HG03520 (cell line): ENCODE results near the gene ZNF385B.

Experiments used
- ATAC-seq: cut with Tn5 transposase; IDR thresholded peaks from one replicate; pipeline ENCODE4 v1.9.1; 2021; ENCODE audit warnings: mild to moderate bottlenecking, moderate library complexity; ENCODE audit not compliant: unreplicated experiment

The ZNF385B gene

DNA sequence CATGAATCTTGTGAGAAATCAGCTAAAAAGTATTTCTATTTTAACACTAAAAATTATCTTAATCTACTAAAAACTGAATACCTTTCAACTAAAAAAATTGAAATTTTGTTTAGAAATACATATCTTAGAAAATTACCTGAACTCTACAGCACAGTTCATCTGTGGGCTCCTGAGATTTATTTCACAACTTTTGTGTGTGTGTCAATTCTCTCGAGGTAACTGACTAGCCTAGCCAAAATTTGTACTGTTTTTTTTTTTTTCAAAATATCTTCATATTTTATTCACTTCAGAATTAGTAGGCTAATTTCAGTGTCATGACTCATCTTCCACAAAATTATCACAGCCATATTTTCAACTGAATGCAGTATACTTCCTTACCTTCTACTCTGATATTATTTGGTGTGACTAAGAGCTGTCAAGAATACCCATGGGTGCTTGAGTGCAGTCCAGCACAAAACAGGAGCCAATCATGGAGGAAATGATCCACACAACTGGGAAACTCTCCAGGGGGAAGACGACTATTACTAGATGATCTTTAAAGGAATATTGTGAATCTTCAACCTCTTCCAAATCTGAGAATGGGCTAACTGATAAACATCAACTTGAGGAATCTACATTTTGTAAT is 174.6 kb downstream of the ZNF385B start:
- no peak for ATAC-seq

DNA sequence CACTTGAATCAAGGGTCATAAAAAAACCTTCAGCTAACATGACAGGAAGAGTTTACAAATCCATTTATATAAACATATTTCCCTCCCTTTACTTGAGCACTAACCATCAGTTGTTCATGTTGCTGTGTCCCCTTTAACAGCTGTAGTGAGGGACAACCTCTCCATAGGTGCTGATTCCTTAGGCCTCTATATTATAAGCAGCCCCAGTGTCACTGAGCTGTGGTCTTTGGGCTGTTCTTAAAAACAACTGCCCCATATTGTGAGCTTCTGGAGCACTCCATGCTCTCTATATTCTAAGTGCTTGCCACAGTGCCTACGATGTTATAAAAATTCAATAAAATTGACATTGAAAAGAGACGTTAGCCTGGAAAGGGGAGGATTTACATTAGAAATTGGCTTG is 175.3 kb downstream of the ZNF385B start:
- no peak for ATAC-seq

DNA sequence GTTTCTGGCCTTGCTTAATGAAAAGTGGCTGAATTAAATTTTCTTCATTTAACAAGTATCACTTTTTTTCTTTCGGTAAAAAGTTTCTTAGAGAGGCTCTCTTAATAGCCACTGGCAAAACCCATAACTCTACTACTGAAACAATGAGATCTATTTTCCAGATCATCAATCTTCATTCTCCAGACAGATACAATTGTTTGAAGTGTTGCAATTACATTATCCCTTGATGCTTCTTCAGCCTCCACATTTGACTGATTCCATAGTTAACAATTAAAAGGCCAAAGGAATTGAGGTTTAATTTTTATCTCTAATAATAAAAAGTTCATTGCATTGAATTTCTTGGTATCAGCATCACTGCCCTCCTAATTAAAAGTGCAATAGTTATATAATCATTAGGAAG is 176.3 kb downstream of the ZNF385B start:
- no peak for ATAC-seq

DNA sequence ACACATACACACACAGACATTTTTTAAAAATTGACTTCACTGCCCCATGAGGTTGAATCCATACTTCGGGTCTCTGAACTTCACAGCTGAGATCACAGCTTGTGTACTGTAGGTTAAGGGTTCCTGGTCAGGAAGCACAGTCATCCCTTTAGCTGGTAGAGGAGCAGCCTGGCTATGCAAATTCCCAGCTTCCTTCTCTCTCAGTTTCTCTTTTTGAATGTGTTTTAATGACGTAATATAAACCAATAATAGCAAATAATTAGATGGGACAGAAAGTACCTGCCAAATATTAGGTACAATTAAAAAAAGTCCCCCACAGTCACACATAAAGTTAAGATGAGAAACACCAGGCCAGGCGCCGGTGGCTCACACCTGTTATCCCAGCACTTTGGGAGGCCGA is 178.7 kb downstream of the ZNF385B start:
- no peak for ATAC-seq

DNA sequence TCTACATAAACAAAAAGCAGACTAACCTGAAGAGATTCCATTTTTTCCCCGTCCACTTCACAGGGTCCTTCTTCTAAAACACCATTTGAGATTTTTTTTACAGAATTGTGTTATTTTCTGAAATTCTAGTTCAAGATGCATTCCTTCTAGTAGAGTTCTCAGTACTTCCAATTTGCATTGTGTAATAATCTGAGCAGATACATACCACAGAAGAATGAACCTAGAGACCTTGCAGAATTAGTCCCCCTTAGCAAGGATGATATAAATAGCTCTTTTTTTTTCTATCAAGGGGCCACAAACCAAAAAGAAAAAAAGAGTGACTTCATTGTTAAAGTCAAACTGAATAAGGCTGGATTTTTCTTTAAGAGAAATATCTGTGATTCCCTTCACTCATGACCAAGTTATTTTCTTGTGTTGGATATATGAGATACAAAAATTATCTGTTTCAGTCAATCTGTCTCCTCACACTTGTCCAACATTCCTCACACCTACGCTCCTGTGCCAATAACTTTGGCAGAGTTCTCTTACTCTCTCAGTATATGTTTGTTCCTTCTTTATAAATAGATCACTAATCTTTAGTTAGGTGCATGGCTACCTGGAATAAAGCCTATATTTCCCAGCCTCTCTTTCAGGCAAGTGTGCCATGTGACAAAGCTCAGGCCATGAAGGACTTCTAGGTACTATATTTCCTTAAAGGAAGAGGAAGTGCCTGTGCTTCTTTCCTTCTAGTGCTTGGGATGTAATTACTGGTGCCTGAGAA is 183.5 kb downstream of the ZNF385B start:
- no peak for ATAC-seq

DNA sequence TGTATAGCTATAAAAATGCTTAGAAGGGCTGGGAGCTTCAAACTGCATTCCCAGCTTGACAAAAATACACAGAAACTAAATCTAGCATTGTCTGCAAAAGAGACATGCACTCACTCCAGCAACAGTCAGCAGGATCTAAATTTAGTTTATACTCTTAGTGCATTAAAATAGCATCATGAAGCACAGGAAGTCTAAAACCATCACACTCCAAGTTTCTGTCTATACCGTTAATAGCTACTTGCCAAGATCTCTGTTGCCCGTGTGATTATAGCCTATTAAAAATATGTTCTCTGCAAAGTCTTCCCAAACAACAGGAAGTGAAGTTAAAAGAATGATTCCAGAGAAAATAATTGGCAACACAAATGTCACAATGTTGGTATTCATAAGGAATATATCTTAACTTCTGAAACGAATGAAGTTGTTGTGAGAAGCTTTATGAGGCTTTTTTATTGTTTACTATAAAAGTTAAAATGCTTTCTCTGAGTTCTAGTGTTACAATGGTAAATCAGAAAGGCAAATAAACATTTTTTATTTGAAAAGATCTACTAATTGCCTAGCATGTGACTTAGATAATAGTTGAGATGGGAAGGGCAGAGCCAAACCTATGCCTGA is 184.2 kb downstream of the ZNF385B start:
- ATAC-seq = no peak

DNA sequence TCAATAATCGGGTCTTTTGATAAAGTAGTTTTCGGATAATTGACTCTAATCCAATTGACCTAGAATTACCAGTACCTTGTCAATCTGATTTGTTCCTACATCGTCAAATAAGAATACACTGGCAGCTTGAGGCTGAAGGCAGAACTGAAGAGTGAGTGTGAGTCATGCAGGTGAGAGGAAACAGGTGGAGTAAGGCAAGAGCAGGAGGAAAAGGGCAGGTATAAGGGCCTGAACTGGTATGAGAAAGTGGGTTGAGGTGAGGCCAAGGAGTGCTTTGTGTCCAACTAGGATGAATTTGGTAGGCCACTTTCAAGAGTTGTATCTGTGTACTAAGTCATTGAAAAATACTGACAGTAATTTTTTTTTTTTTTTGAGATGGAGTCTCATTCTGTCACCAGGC is 186.0 kb downstream of the ZNF385B start:
- ATAC-seq = no peak

DNA sequence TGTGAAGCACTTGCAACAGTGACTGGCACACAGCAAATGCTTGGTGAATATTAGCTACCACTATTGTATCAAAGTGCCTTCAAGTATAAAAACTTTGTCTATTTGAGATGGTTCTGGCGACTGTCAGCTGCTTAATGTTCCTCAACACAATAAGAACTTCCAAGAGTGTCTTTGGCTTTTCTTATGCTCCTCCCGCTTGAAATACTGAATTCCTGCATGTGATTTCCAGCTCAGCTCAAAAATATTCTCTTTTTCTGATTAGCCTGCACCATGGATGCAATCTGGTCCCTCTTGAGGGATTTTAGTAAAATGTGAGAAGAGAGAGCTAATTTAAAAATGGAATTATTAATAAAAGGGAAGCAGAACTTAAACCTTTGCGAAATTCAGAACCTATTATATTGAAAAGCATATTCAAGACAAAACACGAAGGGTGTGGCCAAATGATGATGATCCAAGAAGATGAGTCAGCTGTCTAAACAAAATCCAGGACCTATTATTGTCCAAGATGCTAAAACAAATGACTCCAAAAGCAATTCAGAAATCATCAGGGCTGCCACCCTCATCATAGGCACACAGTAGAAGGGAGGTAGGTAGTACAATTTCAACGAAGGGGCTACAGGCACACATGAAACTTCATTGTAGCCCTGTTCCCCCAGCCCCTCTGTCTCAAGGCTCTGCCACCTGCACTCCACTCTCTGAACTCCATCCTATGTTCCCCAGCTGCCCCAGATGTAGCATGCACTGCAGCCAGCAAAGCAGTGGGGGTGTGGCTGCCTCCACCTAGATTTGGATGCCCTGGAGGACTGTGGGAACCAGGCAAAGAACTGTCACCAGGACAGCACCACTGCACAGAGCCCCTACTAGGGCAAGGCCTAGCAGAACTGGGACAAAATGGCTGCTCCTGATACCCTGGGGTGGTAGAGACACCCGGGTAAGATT is 190.1 kb downstream of the ZNF385B start:
- no peak for ATAC-seq

DNA sequence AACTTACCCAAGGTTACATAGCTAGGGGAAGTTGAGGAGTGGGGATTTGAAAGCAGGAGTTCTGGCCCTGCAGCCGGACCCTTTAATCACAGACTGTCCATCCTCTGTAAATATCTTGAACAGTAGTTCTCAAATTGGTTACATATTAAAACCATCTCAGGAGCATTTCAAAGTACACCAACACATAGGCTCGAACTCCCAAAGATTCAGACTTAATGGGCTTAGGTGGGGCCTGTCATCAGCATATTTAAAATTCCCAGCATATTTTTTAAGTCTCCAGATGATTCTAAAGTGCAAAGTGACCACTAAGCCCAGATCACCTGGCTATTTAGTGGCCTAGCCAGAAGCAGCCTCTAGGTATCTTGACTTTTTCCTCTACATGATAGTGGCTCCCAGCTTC is 192.2 kb downstream of the ZNF385B start:
- no peak for ATAC-seq

DNA sequence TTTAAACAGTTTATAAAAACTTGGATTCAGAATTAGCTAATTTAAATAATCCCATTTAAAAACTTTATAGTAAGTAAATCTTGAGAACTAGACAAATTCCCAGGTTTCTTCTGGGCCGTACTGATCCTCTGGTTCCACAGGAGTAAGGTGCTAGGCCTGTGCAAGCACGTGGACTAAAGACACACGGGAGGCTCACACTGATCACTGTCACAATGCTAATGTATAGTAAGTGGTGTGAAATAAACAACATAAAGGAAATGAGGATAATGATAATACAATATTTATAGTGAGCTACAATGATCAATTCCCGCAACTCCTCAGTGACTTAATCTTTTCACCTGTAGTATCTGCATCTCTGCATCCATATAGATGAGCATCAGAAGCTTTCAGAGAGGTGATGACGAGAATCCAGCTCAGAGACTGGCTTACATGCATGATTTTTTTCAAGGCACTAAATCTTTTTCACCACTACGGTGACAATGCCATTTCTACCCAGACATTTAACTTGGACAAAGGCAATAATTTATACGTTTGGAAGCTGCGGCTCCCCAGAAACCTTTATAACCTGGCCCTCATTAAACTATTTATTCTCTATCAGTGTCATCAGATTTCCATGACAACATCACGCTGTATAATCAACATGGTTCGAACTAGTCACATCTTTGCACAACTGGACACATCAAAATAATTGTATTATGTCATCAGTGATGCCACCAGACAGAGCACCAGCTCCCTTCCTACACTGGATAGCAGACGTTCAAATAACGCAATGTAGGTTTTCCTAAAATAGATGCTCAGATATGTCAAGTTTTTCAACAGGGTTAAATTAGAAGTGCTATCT is 196.2 kb downstream of the ZNF385B start:
- ATAC-seq = no peak

DNA sequence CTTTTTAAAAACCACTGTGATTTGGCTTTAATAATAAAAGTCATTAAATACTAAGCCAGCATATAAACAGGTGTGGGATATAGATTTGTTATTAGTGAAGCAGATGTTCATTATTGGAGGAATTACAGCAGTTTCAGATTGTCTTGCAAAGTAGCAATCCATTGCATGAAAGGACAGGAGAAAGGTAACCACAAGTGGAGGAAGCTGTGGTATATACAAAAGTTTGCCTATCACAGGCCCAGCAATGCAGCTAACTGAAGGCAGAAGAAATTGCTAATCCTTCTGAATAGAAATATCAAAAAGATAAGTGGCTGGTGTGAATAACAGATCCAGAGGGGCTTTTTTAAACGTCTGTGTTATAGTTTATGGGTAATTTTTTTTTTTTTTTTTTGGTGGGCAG is 199.4 kb downstream of the ZNF385B start:
- ATAC-seq = no peak

DNA sequence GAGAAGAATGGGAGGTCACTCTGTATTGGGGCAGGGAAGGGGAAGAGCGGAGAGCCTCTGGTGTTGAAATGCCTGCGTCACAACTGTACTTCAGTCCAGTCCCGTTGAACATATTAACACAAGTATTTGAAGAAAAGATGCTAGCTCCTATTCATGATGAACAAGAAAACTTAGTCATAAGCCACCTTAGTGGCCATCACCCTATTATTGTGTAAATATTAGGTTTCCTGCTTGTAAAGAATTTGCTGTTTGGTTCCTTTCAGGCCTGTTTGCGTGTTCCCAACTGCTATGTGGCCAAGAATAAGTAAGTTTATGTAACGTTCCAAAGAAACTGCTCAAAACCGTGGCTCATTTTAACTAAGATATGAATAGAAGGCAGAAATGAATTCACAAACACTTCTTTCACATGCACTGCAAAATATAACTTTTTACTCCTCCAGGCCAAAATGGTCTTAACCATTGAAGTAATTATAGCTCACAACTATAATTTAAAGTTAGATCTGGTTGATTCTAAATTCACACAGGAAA is 204.3 kb downstream of the ZNF385B start:
- ATAC-seq = no peak

DNA sequence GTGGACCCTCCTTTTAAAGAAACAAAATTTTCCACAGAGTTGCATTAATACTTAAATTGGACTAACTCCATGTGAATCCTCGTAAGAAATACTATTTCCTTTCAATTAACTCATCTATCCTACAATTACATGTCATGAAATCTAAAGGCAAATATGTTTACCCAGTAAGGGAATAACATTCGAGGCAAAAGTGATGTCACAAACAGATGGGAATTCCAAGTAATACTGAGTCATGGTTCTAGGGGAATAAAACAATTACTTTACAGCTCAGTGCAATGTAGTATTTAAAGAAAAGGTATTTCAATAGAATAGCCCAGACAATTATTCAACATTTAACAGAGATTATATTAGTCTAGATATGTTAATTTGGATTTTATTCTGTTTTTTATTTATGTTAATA is 205.8 kb downstream of the ZNF385B start:
- ATAC-seq = no peak

DNA sequence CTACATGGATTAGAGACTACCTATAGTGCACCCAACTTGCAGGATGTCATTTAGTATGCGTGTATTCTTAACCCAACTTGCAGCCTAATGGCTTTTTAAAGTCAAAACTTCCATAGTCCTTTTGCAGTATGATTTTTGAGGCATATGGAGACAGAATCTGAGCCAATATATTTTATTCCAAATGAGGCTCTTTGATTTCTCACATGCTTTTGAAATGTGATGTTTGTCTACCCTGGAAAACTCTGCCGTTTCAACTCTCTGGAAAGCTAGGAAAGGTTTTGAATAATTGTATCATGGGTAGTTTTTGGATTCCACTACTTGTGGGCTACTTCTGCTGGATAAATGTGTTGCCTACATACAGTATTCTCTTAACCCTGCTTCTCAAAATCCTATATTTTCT is 206.6 kb downstream of the ZNF385B start:
- no peak for ATAC-seq

DNA sequence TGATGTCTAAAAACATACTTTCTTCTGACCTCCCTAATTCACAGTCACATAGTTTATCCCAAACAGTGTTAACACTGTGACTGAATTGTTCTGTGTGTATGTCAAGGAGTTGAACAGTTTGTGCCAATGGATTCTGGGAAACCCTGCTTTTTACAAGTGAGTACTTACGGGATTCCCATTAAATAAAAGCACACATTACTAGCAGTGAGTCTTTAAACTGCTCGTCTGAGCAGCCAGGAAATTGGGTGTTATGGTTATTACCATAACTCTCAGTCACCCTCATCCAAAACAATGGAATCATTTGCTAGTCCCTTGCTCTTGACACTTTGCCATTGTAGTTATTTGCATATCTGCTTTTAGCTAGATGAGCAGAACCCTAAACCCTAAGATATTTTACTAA is 209.1 kb downstream of the ZNF385B start:
- ATAC-seq = no peak

DNA sequence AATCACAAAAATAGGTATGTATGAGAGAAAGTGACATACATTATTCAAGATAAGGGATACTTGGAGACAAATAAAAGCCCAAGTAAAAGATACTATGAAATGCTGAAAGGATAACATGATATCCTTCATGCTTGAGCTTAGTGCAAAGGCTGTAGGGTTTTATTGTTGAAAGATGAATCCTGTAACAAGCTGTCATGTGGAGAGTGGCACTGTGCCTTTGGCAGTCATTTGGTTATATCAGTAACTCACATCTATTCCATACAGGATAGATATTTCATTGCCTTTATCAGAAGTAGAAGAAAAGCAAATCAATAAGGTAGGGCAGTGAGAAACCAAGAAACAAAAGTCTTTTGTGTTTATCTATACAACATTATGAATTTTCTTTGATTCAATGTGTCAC is 211.0 kb downstream of the ZNF385B start:
- ATAC-seq = no peak

DNA sequence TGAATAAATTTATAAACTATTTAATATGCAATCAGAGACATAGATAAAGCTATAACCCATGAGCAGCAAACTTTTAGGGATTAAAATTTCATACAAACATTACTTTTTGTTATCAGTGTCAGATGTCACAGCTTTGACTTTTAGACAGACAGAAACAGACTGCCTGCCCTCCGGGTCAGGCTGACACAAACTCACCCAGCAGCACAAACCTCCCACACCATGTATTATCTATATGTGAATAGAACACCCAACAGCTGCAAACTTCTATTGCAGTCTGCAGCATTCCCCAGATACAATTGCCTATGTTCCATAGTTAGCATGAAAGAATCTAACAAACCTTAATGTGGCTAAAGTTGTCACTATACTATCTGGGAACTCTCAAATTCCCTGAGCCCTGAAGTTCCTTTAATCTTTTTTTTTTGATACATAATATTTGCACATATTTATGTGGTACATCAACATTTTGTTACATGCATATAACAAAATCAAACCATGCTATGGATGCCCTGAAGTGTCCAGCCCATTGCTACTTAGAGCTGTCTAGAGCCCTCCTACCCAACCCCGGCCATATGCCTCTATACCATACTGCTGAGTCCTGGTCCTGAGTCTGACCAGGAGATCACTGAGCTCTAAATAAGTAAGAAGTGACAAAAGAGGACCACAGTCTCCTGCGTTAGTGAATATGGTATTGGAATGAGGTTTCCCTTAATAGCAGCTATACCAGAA is 214.4 kb downstream of the ZNF385B start:
- no peak for ATAC-seq

DNA sequence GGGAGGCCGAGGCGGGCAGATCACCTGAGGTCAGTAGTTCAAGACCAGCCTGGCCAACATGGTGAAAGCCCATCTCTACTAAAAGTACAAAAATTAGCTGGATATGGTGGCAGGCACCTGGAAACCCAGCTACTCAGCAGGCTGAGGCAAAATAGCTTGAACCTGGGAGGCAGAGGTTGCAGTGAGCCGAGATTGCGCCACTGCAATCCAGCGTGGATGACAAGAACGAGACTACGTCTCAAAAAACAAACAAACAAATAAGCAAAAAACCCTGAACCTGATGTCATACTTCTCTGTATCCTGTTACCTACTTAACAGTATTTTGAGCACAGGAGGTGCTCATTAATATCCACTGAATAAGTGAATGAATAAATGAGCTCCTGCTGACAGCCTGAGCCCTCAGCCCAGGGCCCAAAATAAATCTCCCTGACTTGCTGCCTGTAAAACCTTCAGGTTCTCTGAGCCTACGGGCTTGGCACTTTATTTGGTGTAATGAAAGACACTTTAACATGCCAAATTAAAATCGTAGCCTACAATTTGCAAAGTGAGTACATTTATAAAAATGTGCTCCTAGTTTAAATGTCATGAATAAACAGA is 215.1 kb downstream of the ZNF385B start:
- ATAC-seq = no peak

DNA sequence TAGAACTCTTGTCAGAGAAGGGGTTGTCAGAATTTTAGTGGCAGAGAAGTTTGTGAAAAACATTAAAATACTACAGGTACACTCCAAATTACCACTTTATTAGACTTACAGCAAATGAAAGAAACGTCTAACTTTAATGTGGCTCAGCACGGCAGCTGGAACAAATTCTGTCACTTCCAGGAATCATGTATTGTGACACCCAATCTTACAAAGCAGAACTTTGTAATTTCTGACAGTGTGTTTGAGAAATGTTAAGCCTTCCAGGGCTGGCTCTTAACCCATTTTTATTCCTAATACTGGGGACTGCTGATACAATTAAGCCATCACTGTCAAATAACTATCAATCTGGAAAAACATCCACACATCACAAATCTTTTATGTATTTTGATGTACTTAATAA is 216.4 kb downstream of the ZNF385B start:
- no peak for ATAC-seq
